Ramos (cell line): Measurements from ENCODE around the gene NAA20.
"Not testable (repeated sequence)": the region's sequence is repeated elsewhere in the genome, so short reads cannot be mapped to it uniquely, and the experiment has no call there.

Experiments used
- in situ Hi-C: fragments of 300-500 bp; cut with MboI; formaldehyde crosslinking; loops from one replicate; pipeline ENCODE4 v1.14.3; 2022; ENCODE audit warnings: low sequenced_read_pairs; ENCODE audit not compliant: unreplicated experiment

Gene NAA20

DNA sequence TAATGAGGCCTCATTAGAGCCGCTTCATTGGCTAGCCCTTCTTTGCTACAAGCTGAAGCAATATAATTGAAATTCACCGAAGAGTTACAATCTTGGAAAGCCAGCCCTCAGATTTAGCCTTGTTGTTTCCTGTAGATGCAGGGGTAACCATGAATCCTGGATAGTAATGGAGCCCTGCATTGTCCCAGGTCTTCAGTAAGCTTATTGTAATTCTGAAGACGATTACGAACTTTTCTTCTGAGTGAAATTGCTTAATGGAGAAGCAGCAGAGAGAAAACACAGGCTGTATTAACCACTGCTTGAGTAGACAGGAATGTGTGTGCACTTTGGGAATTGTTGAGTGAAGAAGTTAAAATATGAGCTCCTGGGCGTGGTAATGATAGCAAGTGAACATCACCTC, 26.3 kb upstream of the NAA20 start:
- in situ Hi-C loops: no loop called here

DNA sequence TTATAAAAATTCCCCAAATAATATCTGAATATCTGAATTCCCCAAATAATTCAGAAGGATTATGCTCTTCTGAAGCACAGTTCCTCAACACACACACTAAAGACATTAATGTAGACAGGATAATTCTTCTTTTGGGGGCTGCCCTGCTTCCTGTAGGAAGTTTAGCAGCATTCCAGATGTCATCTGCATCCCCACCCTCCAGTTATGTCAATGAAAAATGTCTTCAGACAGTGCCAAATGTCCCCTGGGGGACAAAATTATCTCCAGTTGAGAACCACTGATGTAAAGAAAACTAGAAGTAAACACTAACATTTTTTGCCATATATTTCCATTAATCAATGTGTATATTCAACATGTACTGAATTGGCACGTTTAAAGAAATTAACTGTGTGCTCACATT, 25.9 kb upstream of the NAA20 start:
- in situ Hi-C loops: no loop called here

DNA sequence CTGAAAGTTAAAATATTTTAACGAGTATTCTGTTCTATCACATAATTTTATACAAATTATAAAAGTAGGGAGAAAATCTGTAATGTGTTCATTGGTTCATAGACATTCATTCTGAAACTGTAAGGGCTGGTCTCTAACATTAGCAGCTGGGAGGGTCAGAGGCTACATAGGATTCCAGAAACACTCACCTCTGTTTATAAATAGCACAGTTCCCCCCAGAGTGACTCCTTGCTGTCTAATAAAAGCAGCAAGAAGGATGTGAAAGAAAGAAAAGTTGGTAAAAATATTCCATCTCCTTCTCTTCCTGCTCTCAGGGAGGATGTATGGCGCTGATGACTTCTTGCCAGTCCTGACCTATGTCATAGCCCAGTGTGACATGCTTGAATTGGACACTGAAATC, 25.3 kb upstream of the NAA20 start:
- in situ Hi-C loops: no loop called here

- in situ Hi-C loops: no loop called here
These were observed 23.9 kb upstream of the NAA20 start for GRCh38 chr20:19992996-19993908.

DNA sequence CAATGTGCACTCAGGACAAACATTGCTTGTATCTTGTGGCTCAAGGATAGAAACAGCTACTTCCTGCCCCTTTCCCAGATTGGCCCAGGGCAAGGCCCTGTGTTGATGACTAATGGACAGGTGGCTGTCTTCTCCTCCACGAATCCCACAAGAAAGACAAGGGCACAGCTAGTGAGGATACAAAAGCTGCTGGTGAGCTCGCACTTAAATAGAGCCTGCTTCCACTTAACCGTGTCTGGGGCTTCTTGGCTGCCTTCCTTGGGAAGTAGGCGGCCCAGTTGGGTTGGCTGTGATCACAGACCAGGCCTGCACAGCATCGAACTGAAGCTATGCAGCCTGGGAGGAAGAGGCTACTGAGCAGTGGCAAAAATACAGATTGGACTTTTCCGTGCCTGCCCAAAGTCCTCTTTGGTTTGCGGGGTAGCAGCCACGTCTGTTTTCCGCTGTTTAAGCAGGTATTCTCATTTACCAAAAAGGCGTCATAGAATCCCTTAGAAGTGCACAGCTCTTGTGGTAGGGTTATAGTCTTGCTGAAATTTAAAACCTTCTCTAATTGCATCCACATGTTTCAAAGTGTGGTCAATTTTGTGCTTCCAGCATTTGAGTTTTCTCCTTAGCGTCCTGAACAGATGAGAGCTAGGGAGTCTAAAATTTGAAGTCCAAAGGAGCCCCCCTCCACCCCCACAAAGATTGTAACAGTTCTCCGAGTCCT, 23.0 kb upstream of the NAA20 start:
- in situ Hi-C loops: no loop called here

DNA sequence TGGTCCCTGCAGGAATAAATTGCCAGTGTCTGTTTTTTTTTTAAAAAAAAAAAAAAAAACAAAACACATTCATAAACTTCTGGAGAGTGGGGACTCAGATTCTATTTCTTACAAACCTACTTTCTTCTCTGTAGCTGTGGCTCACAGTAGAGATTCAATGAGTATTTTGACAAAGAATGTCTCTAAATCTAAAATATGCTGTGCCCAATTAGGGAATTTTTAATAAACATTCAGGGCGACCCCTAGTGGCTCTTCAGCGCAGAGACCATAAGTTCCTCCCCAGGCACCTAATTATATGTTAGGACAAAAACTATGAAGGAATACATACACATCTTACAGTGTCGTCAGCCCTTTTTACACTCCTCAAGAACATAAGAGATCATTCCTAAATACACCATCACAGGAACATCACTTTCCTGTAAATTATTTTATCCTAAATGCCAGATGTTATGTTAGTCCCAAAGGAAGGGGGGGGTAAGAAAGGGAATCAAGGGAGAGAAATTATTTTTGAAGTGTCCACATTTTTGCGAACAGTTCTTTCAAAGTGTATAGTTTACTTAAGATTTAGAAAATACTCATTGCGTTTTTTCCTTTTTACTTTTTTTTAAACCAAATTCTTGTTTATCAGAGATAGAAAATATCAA, 21.8 kb upstream of the NAA20 start:
- in situ Hi-C loops: no loop called here

- in situ Hi-C loops: no loop called here
These were observed 20.9 kb upstream of the NAA20 start for GRCh38 chr20:19996222-19996621.

GRCh38 chr20:19996917-19997316, 20.2 kb upstream of the NAA20 start:
- in situ Hi-C loops: no loop called here

- in situ Hi-C loops: no loop called here
These were observed 18.0 kb upstream of the NAA20 start for GRCh38 chr20:19998990-19999705.

GRCh38 chr20:20000211-20000968, 16.8 kb upstream of the NAA20 start:
- in situ Hi-C loops: no loop called here

DNA sequence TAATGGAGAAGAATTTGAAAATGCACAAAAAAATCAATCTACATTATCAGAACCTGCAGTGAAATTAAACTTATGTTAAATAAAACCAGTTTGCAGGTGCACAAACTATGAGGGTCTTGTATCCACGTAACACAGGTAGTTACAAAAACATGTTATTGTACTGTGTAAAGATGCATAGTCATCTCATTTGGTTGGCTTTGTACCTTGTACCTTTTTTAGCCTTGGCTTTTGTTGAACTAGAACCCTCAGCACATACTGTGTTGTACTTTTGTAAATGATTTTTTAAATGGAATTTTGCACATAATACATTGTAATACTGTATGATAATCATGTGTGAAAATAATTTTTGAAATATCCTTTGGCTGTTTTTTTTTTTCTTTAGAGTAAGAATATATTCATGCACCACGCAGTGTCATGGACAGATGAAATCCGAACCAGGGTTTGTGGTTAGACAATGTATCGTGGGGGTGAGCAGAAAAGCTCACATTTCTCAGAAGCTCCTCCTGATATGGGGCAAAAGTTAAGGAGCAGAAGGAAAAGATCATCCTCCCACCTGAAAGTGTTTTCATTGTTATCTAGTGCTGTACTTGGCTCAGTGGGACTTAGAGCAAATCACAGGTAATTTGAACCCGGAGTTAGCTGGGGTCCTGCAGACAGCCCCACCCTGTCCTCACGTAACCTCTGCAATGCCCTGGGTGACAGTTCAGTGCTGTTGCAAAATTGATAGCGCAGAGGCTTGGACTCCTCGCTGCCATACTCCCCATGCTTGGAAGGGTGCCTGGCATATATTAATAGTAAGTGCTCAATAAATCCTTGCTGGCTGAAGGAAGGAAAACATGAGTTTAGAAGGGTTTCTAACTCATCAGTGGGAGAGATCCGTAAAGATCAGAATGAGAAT, 14.8 kb upstream of the NAA20 start:
- in situ Hi-C loops: no loop called here

DNA sequence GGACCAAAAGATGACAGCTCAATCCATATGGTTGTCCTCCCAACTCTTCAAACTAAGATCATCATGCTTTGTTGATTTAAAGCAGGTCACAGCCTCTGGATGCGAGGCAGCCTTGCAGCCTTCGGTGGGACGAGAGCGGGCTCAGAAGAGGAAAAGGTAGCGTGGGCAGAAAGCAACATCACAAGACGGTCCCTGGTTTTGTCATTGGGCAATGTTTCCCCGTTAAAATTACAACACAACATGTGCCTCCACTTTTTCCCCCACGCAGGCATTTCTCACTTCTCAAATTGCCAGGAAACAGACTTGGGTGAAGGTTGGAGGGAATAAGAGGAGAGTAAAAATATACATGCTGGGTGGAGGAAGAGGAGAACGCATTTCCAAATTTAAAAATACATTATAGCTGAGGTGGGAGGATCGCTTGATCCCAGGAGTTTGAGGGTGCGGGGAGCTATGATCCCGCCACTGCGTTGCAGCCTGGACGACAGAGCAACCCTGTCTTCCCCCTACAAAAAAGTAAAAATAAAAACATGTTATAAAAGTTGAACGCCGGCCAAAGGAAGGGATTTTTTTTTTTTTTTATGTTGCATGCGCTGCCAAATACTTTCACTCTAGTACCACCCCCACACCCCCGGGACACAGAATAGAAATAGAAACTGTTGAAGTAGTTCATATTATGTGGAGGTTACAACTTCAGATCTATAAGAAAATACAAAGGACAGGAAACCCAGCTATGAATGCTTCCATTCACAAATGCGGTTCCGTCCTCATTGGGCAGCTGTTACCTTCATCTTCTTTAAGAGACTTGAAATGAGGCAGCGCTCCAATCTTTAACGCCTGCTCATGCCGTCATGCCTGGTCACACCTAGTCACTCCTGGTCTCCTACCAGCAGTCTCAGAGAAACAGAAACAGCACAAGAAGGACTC, 13.9 kb upstream of the NAA20 start:
- in situ Hi-C loops: no loop called here

- in situ Hi-C loops: not testable (repeated sequence)
These were observed 13.2 kb upstream of the NAA20 start for GRCh38 chr20:20003955-20004322.

DNA sequence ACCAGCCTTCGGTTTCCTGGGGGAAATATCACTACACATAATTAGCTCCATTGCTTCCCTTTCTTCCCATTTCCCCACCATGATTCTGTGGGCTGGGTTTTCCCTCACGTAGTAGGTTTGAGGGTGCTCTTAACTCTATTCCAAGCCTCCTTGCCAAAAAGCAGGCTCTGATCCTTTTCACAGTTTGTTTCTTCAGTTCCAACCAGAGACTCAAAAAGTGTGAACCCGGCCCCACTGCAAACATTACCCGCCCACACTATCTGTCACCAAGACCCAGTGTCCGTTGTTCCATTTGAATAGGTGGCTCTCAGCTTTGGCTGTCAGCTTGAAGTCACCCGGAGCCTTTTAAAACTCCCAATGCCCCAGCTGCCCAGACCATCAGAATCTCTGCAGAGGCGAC, 11.8 kb upstream of the NAA20 start:
- in situ Hi-C loops: no loop called here

DNA sequence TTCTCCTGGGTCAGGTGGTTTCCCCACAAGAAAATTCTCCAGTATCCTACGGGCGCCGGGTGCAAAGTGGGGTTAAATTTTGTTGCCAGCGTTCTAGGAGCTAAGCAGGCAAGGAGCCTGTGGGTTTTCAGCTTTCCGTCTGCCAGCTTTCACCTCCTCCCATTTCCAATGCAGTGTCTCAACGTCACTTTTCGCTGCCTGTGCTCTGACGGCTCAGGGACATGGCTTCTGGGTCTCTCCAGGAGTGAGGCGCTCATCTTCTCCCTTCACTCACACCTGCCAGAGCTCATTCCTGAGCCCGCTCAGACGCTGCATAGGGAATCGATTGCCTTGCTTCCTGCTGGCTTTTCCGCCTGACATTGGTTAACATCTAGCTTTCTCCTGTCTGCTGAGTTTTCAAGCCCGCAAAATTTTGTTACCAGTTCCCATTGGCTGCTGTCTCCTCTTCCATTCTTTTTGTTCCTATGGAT, 7.3 kb upstream of the NAA20 start:
- in situ Hi-C loops: no loop called here

GRCh38 chr20:20010639-20011500, 6.3 kb upstream of the NAA20 start:
- in situ Hi-C loops: no loop called here

- in situ Hi-C loops: no loop called here
These were observed 4.6 kb upstream of the NAA20 start for GRCh38 chr20:20012541-20012940.
